NT2/D1 (cell line): Measurements from ENCODE around the gene HIPK2.

Experiments used
- DNase-seq: peaks from one replicate; pipeline ENCODE4 v3.0.0-alpha.2; 2011; ENCODE audit warnings: low read depth, low spot score
- H3K27me3 ChIP-seq: 2 replicates; pipeline ENCODE4 v1.6.0; 2011; ENCODE audit warnings: mild to moderate bottlenecking; ENCODE audit not compliant: insufficient read length, insufficient read depth
- H3K36me3 ChIP-seq: 2 replicates; pipeline ENCODE4 v1.6.1; 2011; ENCODE audit warnings: mild to moderate bottlenecking, low read length, mixed read lengths; ENCODE audit not compliant: insufficient read depth, insufficient read length
- H3K4me1 ChIP-seq: 2 replicates; pipeline ENCODE4 v1.5.1; 2011; ENCODE audit not compliant: insufficient read depth, insufficient read length
- H3K4me3 ChIP-seq: 2 replicates; pipeline ENCODE4 v1.5.1; 2011; ENCODE audit warnings: low read depth; ENCODE audit not compliant: insufficient read length
- H3K9ac ChIP-seq: 2 replicates; pipeline ENCODE4 v1.6.0; 2011; ENCODE audit warnings: low read depth; ENCODE audit not compliant: insufficient read length
- H3K9me3 ChIP-seq: 2 replicates; pipeline ENCODE4 v1.5.1; 2011; ENCODE audit warnings: mild to moderate bottlenecking, low read length; ENCODE audit not compliant: insufficient read depth
- SUZ12 ChIP-seq: IDR thresholded peaks from 2 replicates; pipeline ENCODE4 v1.6.1; 2011; ENCODE audit not compliant: insufficient read length, insufficient read depth; ENCODE audit errors: extremely low read depth
- YY1 ChIP-seq: IDR thresholded peaks from 2 replicates; pipeline ENCODE4 v1.6.1; 2011; ENCODE audit not compliant: insufficient read length, insufficient read depth
- ZNF274 ChIP-seq: IDR thresholded peaks from 2 replicates; pipeline ENCODE4 v1.6.1; 2011; ENCODE audit warnings: mild to moderate bottlenecking, low read depth, low read length

The HIPK2 gene

GRCh38 chr7:139745678-139746143, 32.1 kb downstream of the HIPK2 start:
- TF ChIP-seq YY1 (no peak), ZNF274 (no peak), SUZ12 (no peak)
- peaks cover 3% of the 10 kb centered on the region for H3K4me1 ChIP-seq

GRCh38 chr7:139744768-139745677, 32.8 kb downstream of the HIPK2 start:
- Histone ChIP-seq H3K36me3 (no peaks in the 10 kb centered on the region), H3K9ac (peak overlapping the region; percentile 44), H3K27me3 (no peaks in the 10 kb centered on the region), H3K4me1 (peaks cover 3% of the 10 kb centered on the region), H3K9me3 (no peaks in the 10 kb centered on the region), H3K4me3 (no peak overlapping the region)
- peak; percentile 9 for DNase-seq
- no peak for TF ChIP-seq SUZ12
- TF ChIP-seq YY1: no peak
- TF ChIP-seq ZNF274: no peak

More at GRCh38 chr7:139745678-139746143, 32.1 kb downstream of the HIPK2 start:
- DNase-seq: peak; percentile 15
- peak overlapping the region; percentile 44 for H3K9ac ChIP-seq
- no peaks in the 10 kb centered on the region for H3K9me3 ChIP-seq
- H3K4me3 ChIP-seq: no peak overlapping the region
- no peaks in the 10 kb centered on the region for H3K27me3 ChIP-seq
- no peaks in the 10 kb centered on the region for H3K36me3 ChIP-seq

- TF ChIP-seq SUZ12: no peak
- no peak for TF ChIP-seq YY1
- no peak for TF ChIP-seq ZNF274
- no peak for DNase-seq
- Histone ChIP-seq H3K4me3 (no peak overlapping the region), H3K36me3 (no peaks in the 10 kb centered on the region), H3K9ac (no peak overlapping the region), H3K9me3 (no peaks in the 10 kb centered on the region), H3K4me1 (peaks cover 3% of the 10 kb centered on the region), H3K27me3 (no peaks in the 10 kb centered on the region)
These were observed 33.6 kb downstream of the HIPK2 start for GRCh38 chr7:139743967-139744767.

GRCh38 chr7:139743267-139743966, 34.4 kb downstream of the HIPK2 start:
- peaks cover 3% of the 10 kb centered on the region for H3K4me1 ChIP-seq
- no peaks in the 10 kb centered on the region for H3K9me3 ChIP-seq
- no peaks in the 10 kb centered on the region for H3K36me3 ChIP-seq
- no peak for DNase-seq
- H3K9ac ChIP-seq: no peak overlapping the region
- TF ChIP-seq SUZ12: no peak
- no peak for TF ChIP-seq ZNF274
- TF ChIP-seq YY1: no peak
- H3K4me3 ChIP-seq: no peak overlapping the region
- no peaks in the 10 kb centered on the region for H3K27me3 ChIP-seq

GRCh38 chr7:139741789-139742344, 35.9 kb downstream of the HIPK2 start:
- H3K9ac ChIP-seq: no peak overlapping the region
- TF ChIP-seq SUZ12 (no peak), ZNF274 (no peak), YY1 (no peak)
- H3K27me3 ChIP-seq: no peaks in the 10 kb centered on the region
- H3K4me3 ChIP-seq: no peak overlapping the region
- no peaks in the 10 kb centered on the region for H3K36me3 ChIP-seq
- H3K9me3 ChIP-seq: no peaks in the 10 kb centered on the region
- DNase-seq: no peak
- peaks cover 3% of the 10 kb centered on the region for H3K4me1 ChIP-seq

GRCh38 chr7:139741239-139741638, 36.6 kb downstream of the HIPK2 start:
- Histone ChIP-seq H3K9ac (no peak overlapping the region), H3K27me3 (no peaks in the 10 kb centered on the region), H3K9me3 (no peaks in the 10 kb centered on the region), H3K4me1 (peaks cover 3% of the 10 kb centered on the region), H3K36me3 (no peaks in the 10 kb centered on the region), H3K4me3 (no peak overlapping the region)
- TF ChIP-seq YY1: no peak
- DNase-seq: no peak
